Large intestine (tissue), 3 donors: ENCODE data around the gene TBC1D1. TPM values are rescaled to one million over a fixed set of nuclear protein-coding genes. Genes with fewer than 3 reads are reported as not detected.
"Not testable (repeated sequence)": the region's sequence is repeated elsewhere in the genome, so short reads cannot be mapped to it uniquely, and the experiment has no call there.

Experiments used
- DNase-seq, 2 donors: peaks; one replicate each; pipeline versions ENCODE4 v3.0.0 to v3.0.0-alpha.2; 2013
- H3K27ac ChIP-seq: one replicate; pipeline ENCODE4 v1.5.1; 2013; ENCODE audit warnings: low read length
- H3K27me3 ChIP-seq: 2 replicates; pipeline ENCODE4 v1.6.1; 2013; ENCODE audit warnings: low read length; ENCODE audit not compliant: control insufficient read depth, insufficient read depth
- H3K36me3 ChIP-seq: 2 replicates; pipeline ENCODE4 v1.6.1; 2013; ENCODE audit warnings: low read length; ENCODE audit not compliant: control insufficient read depth, insufficient read depth
- H3K4me1 ChIP-seq: one replicate; pipeline ENCODE4 v1.6.1; 2013; ENCODE audit warnings: low read length; ENCODE audit not compliant: control insufficient read depth, insufficient read depth
- H3K4me3 ChIP-seq: one replicate; pipeline ENCODE4 v1.5.1; 2013; ENCODE audit warnings: low read length
- H3K9me3 ChIP-seq: one replicate; pipeline ENCODE4 v1.6.1; 2013; ENCODE audit warnings: mild to moderate bottlenecking, low read depth, low read length, moderate library complexity; ENCODE audit not compliant: control insufficient read depth
- WGBS: methylation state at CpG from one replicate; pipeline ENCODE4 v1.1.5; 2013; ENCODE audit warnings: low lambda C conversion rate; ENCODE audit not compliant: insufficient coverage; 5-methylcytosine and 5-hydroxymethylcytosine counted together
- polyA plus RNA-seq: library from polyadenylated mRNA; unstranded; fragments of 120-200 nt; gene quantifications from one replicate; pipeline ENCODE4 v1.2.1, GENCODE V29; 2013

TBC1D1 gene
- polyA plus RNA-seq, 1 donor = 116 TPM

DNA sequence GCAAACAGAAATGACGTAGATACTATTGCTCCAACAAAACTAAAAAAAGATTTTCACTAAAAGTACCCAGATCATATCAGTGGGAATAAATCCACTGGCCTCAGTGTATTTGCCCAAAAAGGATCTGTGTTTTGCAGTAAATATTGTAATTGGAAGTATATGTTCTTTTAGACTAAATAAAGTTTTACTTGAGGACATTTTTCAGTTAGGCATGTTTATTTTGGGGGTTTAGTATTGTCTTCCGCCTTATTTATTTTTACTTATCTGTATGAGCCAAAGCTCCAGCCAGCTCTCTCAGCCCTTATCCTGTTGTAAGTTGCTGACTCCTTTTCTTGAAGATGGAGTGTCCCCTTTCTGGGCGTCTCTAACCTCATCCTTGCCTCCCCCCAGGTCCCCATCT, 119.1 kb downstream of the TBC1D1 start:
- peaks cover 3% of the 10 kb centered on the region for H3K36me3 ChIP-seq
- H3K9me3 ChIP-seq = peaks cover 6% of the 10 kb centered on the region
- 100% methylated on average over 1 of the region's 3 CpGs for WGBS
- H3K4me3 ChIP-seq = no peak overlapping the region
- no peak for DNase-seq
- H3K27me3 ChIP-seq = no peaks in the 10 kb centered on the region
- peaks cover 61% of the 10 kb centered on the region for H3K4me1 ChIP-seq
- peak overlapping the region; percentile 89 for H3K27ac ChIP-seq

DNA sequence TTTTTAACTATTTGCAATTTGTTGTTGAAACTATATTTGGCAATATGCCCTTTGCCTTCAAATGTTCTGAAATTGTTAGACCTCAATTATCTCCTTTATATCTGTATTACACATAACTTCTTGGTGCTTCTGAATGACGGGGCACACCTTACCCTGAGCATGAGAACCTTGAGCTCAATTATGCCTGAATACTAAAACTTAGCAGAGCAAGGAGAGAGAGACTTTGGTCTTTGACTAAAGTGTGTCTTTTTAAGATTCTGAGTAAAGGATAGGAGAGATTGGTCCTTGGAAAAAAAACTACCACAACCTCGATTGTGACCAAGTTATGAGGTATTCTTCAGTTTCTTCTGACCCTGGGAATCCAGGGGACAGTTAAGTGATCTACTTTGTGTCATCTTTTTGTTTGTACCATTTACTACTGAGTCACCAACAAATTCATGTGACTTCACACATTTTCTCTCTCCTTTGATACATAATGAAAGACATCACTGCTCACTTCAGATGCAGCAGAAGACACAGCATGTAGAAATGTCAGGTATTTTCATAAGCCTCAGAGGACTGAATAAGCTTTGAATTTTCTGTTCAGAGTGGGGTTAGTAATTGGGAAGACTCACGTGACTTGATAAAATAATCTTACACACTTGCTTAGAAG, 120.8 kb downstream of the TBC1D1 start:
- peaks cover 6% of the 10 kb centered on the region for H3K9me3 ChIP-seq
- peaks cover 51% of the 10 kb centered on the region for H3K4me1 ChIP-seq
- DNase-seq = peak; percentile 80 to 90
- 0% methylated on average over 1 of the region's 3 CpGs for WGBS
- H3K4me3 ChIP-seq = no peak overlapping the region
- peaks cover 17% of the 10 kb centered on the region for H3K36me3 ChIP-seq
- H3K27ac ChIP-seq = peak overlapping the region; percentile 89
- H3K27me3 ChIP-seq = no peaks in the 10 kb centered on the region

DNA sequence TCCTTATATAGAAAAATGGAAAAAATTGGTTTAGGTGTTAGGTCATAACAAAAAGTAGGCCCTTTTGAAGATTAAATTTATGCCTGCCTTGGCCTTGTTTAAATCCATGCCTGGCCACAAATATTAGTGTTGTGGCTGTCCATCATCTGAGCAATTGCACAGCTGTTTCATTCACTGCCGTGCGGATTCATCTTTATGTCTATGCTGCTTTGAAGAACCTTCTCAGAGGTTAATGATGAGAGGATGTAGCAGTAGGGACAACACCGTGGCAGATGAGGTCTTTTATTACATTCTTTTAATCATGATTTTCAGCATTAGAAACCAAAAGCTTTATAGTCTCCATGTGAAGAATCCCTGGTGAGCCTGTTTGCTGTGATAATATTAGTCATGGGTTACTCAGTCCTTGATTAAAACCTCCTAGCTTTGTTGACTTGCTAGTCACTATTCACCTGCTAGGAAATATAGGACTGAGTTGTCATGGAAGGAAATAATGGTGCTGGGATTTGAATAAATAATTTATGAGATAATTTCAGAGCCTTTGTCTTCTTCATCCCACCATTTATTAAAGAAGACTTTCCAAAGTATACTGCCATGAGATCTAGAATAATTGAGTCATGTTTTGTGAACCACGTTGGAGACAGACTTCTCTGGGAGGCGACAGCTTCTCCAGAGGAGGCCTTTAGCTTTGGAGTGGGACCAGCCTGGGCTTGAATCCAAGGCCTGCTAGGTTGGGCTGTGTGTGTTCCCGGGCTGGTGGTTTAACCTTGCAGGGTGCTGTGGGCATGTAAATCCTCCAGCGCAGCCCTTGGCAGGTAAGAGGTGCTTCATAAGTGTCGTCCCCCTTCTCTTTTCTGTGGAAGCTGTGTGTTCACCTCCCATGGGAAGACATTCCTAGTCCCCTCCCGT, 122.8 kb downstream of the TBC1D1 start:
- Histone ChIP-seq H3K36me3 (peaks cover 18% of the 10 kb centered on the region), H3K27ac (peak overlapping the region; percentile 89), H3K4me1 (peaks cover 36% of the 10 kb centered on the region), H3K9me3 (peaks cover 6% of the 10 kb centered on the region), H3K4me3 (no peak overlapping the region), H3K27me3 (no peaks in the 10 kb centered on the region)
- 90% methylated on average over 2 of the region's 9 CpGs for WGBS
- no peak for DNase-seq

DNA sequence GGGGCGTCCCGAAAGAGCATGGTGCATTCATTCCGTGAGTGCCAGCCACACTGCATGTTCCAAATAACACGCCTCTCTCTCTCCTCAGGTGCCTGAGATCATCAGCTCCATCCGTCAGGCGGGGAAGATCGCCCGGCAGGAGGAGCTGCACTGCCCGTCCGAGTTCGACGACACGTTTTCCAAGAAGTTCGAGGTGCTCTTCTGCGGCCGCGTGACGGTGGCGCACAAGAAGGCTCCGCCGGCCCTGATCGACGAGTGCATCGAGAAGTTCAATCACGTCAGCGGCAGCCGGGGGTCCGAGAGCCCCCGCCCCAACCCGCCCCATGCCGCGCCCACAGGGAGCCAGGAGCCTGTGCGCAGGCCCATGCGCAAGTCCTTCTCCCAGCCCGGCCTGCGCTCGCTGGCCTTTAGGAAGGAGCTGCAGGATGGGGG, 123.6 kb downstream of the TBC1D1 start:
- Histone ChIP-seq H3K4me1 (peaks cover 29% of the 10 kb centered on the region), H3K27ac (peak overlapping the region; percentile 89), H3K27me3 (no peaks in the 10 kb centered on the region), H3K36me3 (peaks cover 18% of the 10 kb centered on the region), H3K4me3 (no peak overlapping the region), H3K9me3 (peaks cover 6% of the 10 kb centered on the region)
- whole genome bisulfite sequencing = no CpG with 5 or more reads among the region's 37 CpGs
- no peak for DNase-seq

DNA sequence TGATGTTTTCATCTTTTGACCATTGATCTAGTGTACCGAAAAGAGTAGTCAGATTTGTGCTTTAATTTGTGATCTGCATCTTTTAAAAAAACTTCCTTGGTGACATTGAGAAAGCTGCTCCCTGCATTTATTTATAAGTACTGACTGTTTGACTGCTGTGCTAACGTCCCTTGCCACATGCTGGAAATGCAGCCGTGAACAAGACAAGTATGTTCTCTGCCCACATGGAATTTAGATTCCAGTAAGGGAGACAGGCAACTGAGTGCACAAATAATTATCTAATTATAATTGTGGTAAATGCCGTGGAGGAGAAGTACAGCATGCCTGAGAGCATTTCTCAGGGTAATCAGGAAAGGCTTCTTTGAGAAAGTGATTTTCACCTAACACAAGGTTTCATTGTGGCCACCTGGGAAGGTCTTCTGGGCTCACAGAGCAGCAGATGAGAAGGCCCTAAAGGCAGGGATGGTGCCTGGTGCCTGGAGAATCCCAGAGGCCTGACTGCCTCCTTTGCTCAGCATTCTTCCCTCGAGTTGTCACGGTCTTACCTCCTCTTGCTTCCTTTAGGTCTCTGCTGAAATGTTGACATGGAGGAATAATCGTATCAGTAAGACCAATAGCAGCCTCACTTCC, 125.1 kb downstream of the TBC1D1 start:
- no peak overlapping the region for H3K4me3 ChIP-seq
- WGBS = 87% methylated on average over 3 of the region's 7 CpGs
- DNase-seq = no peak
- H3K9me3 ChIP-seq = peaks cover 6% of the 10 kb centered on the region
- no peaks in the 10 kb centered on the region for H3K27me3 ChIP-seq
- peaks cover 25% of the 10 kb centered on the region for H3K36me3 ChIP-seq
- peaks cover 13% of the 10 kb centered on the region for H3K4me1 ChIP-seq
- no peak overlapping the region for H3K27ac ChIP-seq

DNA sequence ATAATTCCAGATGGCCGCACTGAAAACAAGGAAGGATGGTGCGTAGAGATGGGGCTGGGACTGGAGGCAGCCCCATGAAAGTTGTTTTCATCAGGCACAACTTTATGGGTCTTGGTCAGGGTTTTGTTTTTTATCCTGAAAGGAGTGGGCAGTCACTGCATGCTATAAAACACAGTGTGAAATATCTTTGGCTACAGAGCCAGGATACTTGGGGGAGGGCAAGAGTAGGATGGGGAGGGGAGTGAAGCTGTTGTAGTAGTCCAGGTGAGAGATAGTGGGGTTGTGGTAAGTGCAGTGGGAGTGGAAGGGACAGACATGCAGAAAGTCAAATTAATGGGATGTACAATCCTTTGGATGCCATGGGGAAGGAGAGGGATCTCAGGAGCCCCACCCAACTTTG, 125.8 kb downstream of the TBC1D1 start:
- Histone ChIP-seq H3K9me3 (peaks cover 6% of the 10 kb centered on the region), H3K4me3 (no peak overlapping the region), H3K36me3 (peaks cover 32% of the 10 kb centered on the region), H3K27ac (no peak overlapping the region), H3K27me3 (no peaks in the 10 kb centered on the region), H3K4me1 (peaks cover 13% of the 10 kb centered on the region)
- DNase-seq = no peak
- WGBS = no CpG with 5 or more reads among the region's 2 CpGs

DNA sequence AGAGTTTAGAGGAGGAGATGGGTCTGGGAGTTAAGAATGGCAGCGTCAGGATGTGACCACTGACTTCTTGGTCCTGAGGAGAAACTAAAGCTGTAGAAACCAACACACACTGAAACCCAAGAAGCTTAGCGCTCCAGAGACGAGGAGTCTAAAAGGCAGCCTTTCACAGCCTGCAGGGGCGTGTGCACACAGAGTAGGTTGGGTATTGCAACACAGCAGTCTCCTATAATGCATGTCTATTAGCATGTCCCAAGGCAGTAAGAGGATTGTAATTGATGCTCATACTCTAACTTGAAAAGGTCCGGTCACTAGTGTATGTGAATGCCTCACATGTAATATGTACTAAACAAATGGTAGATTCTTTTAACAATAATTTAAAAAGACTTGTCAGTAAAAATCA, 126.7 kb downstream of the TBC1D1 start:
- 100% methylated on average over 1 of the region's 5 CpGs for WGBS
- peak overlapping the region; percentile 19 for H3K27ac ChIP-seq

DNA sequence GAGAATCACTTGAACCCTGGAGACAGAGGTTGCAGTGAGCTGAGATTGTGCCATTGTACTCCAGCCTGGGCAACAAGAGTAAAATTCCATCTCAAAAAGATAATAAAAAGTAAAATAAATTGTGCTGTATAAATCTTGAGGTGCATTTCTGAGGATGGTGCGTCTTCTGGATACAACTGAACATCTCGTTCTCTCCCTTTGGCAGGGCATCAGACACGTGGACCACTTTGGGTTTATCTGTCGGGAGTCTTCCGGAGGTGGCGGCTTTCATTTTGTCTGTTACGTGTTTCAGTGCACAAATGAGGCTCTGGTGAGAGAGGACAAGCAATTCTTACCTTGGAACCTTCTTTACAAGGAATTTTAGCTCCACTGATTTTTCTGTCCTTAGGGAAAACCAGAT, 129.5 kb downstream of the TBC1D1 start:
- H3K27ac ChIP-seq = no peak overlapping the region
- WGBS = 100% methylated on average over 1 of the region's 7 CpGs
- H3K36me3 ChIP-seq = peaks cover 40% of the 10 kb centered on the region
- no peak for DNase-seq
- H3K9me3 ChIP-seq = no peaks in the 10 kb centered on the region
- H3K4me1 ChIP-seq = peaks cover 22% of the 10 kb centered on the region
- H3K4me3 ChIP-seq = no peak overlapping the region
- no peaks in the 10 kb centered on the region for H3K27me3 ChIP-seq

More for the DNA sequence above, 126.7 kb downstream of the TBC1D1 start:
- H3K36me3 ChIP-seq = peaks cover 40% of the 10 kb centered on the region
- H3K27me3 ChIP-seq = no peaks in the 10 kb centered on the region
- peaks cover 9% of the 10 kb centered on the region for H3K4me1 ChIP-seq
- DNase-seq = peak in 1 of 2 donors; percentile 58
- H3K4me3 ChIP-seq = no peak overlapping the region
- H3K9me3 ChIP-seq = peaks cover 6% of the 10 kb centered on the region

DNA sequence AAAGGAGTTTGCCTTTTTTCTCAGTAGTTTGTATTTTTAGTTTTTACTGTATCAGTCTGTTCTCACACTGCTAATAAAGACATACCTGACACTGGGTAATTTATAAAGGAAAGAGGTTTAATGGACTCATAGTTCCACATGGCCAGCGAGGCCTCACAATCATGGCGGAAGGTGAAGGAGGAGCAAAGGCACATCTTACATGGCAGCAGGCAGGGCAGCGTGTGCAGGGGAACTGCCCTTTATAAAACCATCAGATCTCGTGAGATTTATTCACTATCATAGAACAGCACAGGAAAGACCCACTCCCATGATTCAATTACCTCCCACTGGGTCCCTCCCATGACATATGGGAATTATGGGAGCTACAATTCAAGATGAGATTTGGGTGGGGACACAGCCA, 130.1 kb downstream of the TBC1D1 start:
- H3K27ac ChIP-seq, H3K4me3 ChIP-seq, H3K27me3 ChIP-seq, DNase-seq, H3K9me3 ChIP-seq: not testable (repeated sequence)
- peaks cover 26% of the 10 kb centered on the region for H3K4me1 ChIP-seq
- no CpG with 5 or more reads among the region's 4 CpGs for WGBS
- H3K36me3 ChIP-seq = peaks cover 34% of the 10 kb centered on the region

DNA sequence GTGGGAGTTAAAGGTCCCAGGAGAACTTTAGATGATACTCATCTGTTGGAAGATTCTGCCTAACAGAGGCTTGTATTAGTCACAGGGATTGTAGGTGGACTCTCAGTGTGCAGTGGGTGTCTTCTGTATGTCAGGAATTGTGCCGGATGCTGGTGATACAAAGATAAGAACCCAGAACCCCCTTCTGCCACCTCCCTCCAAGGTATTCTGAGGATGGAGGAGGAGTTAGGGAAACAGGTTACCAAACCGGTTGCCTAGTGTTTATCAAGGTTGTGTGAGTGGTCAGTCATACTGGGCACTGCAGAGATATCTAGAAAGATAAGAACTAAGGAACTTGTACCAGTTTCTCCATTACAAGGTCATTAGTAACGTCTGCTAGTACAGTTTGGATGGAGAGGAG, 130.9 kb downstream of the TBC1D1 start:
- H3K36me3 ChIP-seq = peaks cover 26% of the 10 kb centered on the region
- no peak overlapping the region for H3K4me3 ChIP-seq
- no peaks in the 10 kb centered on the region for H3K9me3 ChIP-seq
- no CpG with 5 or more reads among the region's 3 CpGs for WGBS
- peaks cover 32% of the 10 kb centered on the region for H3K4me1 ChIP-seq
- DNase-seq = no peak
- H3K27ac ChIP-seq = no peak overlapping the region
- H3K27me3 ChIP-seq = no peaks in the 10 kb centered on the region
